Measurements from ENCODE around the gene SPEF1.

DNA sequence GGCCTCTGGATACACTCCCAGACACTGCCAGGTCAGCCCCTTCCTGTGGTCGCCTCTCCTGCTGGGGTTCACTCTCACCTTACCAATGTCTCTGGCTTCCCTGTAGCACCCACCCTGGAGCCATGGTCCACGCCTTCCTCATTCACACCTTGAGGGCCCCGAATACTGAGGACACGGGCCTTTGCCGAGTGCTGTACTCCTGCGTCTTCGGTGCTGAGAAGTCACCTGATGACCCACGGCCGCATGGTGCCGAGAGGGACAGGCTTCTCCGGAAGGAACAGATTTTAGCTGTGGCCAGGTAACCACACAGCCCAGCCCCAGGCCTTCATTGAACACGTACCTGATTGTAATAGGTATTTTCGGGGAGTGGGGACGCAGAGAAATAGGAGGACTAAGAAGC is 40.7 kb upstream of the SPEF1 start:
- TF ChIP-seq, protein P1, sequence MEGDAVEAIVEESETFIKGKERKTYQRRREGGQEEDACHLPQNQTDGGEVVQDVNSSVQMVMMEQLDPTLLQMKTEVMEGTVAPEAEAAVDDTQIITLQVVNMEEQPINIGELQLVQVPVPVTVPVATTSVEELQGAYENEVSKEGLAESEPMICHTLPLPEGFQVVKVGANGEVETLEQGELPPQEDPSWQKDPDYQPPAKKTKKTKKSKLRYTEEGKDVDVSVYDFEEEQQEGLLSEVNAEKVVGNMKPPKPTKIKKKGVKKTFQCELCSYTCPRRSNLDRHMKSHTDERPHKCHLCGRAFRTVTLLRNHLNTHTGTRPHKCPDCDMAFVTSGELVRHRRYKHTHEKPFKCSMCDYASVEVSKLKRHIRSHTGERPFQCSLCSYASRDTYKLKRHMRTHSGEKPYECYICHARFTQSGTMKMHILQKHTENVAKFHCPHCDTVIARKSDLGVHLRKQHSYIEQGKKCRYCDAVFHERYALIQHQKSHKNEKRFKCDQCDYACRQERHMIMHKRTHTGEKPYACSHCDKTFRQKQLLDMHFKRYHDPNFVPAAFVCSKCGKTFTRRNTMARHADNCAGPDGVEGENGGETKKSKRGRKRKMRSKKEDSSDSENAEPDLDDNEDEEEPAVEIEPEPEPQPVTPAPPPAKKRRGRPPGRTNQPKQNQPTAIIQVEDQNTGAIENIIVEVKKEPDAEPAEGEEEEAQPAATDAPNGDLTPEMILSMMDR (conservative IDR thresholded peaks at IDR 0.05): no peak
- TF ChIP-seq ZFX (IDR thresholded peaks at IDR 0.05): no peak
